ENCODE results near the gene SNAI3.

The SNAI3 gene

DNA sequence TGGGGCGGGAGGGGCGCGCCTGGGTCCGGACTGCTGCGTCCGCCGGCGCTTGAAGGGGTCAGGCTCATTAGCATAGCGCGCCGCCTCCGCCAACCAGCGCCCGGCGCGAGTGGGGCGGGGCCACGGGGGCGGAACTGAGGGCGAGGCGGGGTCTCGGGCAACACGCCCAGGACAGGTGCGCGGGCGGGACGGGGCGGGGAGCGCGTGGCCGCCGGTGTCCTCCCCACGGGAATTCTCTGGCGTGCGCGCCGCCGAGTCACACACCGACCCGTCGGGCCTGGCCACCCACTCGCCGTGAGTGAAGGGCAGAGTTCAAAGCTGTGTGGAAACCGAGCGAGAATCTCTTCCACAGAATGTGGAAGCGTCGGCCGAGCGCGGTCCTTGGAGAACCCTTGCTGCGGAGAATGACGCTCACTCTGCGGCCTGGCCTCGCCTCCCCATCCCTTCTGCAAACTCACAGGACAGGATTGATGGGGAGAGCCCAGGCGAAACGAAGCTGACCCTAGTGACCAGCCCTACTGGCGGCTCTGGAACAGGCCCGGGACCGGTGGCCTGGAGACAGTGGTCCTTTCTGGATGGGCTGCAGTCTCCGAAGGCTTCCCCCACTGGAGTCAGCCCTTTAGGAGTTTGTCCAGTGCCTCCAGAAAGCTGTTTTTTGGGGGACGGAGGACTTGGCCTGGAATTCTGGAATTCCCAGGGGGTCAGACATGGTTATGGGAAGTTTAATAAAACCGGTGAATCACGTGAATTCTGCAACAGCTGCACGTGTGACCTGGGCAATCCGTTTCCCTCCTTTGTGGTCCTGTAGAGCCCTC lies at the start of gene SNAI3:
Gene SNAI3, minus strand, starts transcription at position 69 of the 815 bp plus-strand sequence. CDS start 101 bp downstream, outside the sequence.
- DNase-seq (ENCODE audit: low read depth): no peak

DNA sequence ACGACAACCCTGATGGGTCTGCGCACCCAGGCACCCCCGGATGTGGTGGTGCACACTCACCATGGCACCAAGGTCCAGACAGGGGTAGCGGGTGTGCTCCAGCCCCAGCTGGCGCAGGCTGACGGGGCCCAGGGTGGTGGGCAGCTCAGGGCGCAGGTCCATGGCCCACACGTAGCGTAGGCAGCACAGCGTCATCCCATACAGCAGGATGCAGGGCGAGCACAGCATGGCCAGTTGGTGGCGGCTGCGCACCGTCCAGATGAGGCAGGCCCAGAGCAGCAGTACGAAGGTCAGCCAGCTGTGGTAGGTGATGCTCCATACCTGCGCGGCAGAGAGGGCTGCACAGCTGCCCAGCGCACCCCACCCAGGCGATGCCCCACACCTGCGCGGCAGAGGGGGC lies 49.8 kb upstream of the SNAI3 start:
- no peak for DNase-seq (ENCODE audit: low read depth)

DNA sequence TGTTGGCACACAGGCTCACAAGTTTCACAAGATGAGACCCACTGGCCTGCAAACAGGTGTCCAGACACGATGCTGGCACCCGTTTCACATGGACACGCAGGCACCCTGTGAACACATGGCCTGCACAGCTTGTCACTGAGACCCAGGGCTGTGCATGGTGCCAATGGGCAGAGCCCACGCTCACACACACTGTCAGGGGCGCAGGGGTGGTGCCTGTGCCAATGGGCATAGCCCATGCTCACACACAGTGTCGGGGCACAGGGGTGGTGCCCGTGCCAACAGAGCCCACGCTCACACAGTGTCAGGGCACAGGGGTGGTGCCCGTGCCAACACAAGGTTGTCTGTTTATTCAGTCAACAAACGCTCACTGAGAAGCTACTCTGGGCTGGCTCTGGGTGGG lies 49.3 kb upstream of the SNAI3 start:
- DNase-seq (ENCODE audit: low read depth): no peak

DNA sequence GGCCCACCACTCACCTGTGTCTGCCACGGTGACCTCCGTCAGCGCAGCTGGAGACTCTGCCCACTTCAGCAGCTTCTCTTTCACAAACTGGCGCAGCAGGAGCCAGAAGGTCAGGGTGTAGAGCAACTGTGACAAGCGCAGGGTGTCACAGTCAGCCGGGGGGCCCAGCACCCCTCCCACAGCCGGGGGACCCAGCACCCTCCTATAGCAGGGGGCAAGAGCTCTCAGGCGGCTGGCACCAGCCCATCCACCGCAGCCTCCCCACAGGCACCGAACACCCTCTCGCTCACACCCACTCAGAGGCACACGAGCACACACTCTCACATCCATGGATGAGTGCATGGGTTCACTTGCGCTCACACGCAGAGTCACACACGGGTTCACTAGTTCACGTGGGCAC lies 48.8 kb upstream of the SNAI3 start:
- DNase-seq (ENCODE audit: low read depth): no peak

DNA sequence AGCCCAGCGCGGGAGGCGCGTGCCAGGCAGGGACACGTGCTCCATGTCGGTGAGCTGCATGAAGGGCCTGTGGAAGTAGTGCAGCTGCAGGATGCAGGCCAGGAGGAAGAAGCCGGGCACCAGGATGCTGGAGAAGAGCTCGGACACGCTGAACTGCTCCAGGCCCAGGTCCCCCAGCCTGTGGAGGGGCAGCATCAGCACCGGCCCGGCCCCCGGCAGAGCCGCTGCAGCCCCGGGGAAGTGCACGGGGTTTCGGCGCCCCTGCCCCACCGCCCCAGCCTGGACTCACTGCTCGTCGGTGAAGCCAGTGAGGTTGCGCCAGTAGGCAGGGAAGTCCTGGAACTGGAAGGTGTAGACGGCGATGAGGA lies 48.0 kb upstream of the SNAI3 start:
- no peak for DNase-seq (ENCODE audit: low read depth)

DNA sequence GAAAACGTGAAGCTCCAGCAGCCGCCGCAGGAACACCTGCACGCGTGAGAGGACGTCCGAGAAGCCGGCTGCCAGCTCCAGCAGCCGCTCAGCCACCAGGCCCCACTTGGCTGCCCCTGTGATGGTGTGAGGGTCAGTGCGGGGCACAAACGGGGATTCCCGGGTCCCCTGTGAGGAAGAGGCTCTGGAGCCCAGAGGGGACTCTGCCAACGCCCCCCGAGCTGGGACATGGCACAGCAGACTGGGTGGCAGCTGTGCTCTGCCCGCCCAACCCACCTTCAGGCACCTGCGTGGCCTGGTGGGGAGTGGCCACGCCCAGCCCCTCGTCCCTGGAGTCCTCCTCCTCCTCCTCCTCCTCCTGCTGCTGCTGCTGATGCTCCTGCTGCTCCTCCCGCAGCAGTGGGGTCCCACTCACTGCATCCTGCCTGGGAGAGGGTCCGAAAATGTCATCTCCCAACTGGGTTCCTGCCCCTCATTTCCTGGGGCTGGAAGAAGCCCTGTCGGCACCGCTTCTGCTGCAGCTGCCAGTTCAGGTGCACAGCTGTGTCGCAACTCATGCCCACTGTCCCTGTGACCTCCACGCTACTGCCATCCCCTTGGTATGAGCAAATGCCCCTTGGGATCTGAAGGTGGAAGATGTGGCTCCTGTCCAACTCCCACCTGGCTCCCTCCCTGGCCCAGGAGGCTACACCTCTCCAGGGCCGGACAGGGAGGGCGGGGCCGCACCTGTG lies 47.5 kb upstream of the SNAI3 start:
- DNase-seq (ENCODE audit: low read depth): no peak

DNA sequence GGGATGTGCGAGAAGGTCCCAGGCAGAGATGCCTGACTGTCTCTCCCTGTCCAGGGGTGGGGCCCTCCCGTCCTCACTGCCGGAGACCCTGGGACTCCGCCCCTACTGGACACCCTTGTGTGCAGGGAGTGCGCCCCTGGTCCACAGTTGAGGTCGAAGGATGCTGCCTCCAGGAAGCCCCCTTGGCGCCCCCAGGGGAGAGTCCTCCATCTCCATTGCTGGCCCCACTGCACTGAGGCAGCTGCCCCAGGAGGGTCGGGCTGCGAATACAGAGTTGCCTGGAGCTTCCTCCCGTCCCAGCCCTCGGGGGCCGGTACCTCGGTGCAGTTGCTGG lies 46.6 kb upstream of the SNAI3 start:
- no peak for DNase-seq (ENCODE audit: low read depth)

DNA sequence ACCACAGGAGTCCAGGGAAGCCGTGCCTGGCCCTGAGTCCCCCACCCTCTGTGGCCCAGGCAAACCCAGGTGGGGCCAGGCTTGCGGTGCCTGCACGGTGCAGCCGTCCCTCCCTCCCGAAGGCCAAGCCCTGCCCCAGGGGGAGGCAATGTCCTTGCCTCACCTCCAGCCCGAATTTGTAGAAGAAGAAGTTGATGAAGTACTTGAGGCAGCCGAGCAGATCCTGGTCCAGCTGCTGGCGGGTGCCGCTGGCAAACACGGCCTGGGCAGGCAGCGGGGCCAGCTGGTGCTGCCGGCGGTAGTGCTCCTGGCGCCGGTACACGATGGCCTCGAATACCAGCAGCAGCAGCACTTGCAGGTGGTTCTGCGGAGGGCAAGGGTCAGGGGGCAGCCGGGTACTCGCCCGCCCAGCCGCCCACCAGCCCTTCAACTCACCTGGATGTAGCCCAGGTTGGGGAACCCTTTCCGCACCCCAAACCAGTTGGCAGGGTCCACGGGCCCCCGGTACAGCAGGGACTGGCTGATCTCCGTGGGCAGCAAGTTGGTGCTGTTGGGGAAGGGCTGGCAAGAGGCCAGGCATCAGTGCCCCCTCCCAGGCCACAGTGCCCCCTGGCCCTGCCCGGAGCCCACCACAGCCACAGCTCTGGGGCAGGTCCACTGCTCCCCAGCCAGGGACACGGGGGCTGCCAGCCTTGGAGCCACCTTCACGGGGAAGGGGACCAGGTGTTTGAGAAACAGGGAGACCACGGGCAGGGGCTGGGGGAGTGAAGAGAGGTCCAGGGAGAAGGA lies 46.1 kb upstream of the SNAI3 start:
- no peak for DNase-seq (ENCODE audit: low read depth)

DNA sequence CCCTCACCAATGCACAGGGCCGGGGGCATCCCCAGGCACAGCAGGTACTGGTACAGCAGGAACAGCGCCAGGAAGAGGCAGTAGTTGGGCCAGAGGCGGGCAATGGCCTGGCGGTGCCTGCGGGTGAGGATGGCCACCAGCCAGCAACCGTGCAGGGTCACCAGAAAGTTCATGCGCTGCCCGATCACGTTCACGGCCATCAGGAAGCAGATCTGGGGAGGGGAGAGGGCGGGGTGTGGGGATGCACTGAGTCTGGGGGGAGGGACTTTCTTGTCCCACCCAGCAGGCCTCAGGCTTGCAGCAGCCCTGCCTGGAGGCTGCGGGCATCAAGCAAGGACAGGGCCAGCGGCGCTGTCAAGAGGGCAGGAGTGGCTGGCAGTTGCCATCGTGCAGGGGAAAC lies 45.4 kb upstream of the SNAI3 start:
- DNase-seq (ENCODE audit: low read depth): no peak

DNA sequence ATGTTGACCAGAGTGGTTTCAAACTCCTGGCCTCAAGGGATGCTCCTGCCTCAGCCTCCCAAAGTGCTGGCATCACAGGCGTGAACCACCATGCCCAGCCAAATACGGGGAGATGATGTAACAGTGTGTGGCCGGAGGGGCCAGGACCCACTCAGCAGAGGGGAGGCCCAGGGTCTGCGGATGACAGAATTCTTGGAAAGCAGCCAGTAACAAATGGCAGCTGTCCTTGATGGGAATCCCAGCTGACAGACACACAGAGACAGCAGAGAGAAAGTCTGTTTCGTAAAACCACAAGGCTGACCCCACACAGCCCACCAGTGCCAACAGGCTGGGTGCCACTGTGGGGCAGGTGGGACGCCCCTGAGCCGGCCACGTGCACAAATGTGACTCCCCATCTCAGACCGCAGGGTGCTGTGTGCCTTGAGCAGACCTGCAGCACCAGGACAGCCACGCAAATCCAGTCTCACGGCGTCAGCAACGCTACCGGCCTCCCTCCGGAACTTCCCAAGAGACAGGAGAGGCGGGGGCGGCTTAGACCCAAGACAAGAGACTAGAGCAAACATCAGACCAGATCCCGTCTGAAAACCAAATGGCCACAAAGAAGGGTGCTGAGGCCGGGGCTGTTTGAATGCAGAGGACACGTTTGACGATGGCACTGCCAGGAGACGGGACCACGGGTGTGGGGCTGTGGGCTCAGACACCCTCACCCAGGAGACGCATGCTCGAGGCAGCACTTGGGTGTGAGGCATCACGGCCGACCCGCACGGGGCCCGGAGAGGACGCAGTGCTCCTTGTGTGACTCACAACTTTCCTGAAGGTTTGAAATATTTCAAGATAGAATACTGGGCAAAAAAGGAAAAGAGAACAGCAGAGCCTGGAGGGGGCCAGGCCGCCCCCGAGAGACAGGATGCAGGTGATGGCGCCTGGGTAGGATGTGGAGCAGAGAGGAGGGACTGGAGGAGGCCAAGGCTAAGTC lies 44.6 kb upstream of the SNAI3 start:
- no peak for DNase-seq (ENCODE audit: low read depth)

DNA sequence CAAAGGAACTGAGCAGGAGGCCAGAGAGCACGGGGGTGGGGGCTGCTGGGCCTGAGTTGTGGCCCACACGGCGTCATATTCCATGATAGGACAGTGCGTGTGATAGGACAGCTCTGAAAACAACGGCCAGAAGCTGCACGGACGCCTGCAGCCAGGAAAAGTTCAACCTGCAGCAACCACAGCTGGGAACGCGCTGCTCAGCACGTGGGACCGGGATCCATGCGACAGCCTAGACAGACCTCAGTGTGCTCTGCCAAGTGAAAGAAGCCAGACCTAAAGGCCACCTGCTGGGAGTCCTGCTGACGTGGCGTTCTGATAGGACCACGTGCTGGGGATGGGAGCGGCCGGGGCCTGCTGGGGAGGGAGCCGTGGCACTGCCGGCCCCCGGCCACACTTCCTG lies 41.6 kb upstream of the SNAI3 start:
- no peak for DNase-seq (ENCODE audit: low read depth)

DNA sequence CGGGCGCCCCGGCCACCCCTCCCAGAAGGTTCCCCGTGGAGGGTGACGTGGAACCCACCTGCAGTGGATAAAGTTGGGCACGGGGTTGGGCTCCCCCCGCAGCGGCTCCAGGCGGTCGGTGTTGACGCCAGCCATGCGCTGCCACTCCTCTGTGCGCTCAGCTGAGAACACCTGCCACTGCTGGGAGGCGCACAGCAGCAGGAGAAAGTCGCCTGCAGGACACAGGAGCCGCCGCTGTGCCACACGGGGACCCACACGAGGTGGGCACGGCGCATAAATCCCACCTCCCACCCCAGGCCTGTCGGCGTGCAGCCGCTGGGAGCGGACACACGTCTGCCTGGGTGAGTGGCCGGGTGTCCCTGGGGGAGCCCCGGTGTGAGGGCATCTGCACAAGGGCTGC lies 40.7 kb upstream of the SNAI3 start:
- no peak for DNase-seq (ENCODE audit: low read depth)

DNA sequence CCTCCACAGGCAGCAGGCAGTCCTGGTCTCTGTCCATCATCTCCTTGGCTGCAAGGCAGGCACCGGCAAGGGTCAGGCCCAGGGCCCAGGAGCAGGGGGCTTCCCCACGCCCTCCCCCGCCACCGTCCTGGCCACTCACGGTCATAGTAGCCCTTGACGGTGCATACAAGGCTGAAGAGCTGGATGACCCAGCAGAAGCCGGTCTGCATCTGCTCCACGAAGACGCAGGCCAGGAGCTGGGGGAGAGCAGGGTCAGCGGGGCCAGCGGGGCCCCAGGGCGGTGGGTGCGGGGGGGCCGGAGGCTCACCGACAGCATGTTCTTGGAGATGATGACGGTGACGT lies 40.1 kb upstream of the SNAI3 start:
- DNase-seq (ENCODE audit: low read depth): no peak

DNA sequence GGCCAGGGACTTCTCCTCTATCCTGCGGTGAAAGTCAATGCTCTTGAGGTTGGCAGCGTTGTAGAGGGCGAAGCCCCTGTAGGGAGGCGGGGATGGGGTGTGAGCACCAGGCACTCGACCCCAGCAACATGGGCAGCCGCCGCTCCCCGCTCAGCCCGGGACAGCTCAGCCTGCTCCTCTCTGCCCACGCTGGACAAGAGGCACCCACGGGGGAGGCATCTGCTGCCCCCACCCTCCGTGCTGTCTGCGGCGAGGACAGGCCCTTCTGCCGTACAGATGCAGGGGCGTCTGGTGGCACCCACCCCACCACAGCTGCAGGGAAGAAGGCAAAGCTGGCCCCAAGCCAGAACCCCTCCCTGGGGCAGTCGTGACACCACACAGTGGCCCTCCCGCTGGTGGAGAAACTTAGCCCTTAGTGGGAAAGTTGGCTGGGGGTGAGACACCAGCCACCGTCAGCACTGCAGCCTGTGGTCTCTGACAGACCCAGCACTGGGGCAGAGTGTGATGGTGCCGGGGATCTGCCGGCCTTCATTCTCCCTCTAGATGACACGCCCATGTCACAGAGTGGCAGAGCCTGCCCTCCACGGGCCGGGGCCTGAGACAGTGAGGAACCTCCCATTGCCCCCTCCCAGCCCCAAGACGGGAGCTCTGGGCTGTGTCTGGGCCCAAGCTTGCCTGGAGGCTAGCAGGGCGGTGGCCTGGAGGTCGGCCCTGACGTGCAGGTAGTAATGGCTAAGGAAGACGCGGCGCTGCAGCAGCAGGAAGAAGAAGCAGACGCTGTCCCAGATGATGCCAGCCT lies 39.5 kb upstream of the SNAI3 start:
- DNase-seq (ENCODE audit: low read depth): no peak

DNA sequence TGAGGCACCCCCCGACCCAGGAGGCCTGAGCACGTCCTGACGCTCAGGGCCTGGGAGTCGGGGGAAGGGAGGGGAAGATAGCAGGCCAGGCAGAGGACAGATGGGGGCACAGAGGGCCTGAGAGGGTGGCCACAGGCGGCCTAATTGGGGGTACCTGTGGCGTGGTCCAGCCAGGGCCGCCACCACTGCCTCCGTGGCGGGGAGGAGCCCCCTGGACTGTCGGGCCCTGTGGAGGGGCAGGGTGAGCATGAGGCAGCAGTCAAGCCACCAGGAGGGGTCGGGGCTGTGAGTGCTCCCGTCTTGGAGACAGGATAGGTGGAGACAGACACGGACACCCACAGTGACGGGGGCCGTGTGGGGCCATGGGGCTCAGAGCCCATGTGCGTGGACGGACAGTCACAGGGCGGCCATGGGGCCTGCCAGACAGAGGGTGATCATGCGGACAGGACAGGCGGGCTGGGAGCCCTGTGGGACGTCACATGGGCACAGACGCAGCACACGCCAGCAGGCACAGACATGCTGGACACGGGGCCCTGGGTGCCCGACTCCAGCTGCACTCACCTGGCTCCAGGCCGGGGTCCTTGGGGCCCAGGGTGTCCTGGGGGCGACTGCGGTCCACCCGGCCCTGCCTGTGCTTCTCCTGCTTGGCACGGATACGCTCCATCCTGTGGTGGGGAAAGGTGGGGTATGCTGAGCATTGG lies 38.7 kb upstream of the SNAI3 start:
- DNase-seq (ENCODE audit: low read depth): no peak

DNA sequence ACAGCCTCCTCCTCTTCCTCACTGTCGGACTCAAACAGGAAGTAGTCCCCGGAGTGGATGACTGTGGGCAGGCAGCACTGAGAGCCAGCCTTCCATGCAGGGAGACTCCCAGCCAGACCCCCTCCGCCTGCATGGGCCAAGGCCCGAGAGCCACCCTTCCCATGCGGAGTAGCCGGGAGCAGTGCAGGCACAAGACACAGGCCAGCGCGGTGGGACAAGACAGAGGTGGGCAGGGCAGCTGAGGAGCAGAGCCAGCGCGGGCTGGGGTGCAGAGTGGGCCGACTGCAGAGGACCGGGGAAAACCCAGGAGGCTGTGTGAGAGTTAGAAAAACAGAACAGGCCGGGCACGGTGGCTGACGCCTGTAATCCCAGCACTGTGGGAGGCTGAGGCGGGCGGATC lies 37.6 kb upstream of the SNAI3 start:
- no peak for DNase-seq (ENCODE audit: low read depth)

DNA sequence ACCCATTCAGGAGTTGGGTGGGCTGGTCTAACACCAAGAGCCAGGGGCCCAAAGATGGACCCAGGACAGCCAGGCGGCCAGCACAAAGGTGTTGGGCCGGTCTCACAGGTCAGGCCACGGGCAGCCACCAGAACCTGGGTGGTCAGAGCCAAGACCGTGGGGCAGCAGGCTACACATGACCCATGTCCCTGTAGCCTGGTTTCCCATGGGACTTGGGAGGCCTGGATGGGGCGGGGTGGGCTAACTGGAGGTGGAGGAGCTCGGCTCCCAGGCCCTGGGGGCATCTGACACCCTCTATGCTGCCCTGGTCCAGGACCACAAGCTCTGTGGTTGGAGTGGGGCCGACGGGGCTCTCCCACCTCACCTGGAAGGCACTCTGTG lies 37.2 kb upstream of the SNAI3 start:
- no peak for DNase-seq (ENCODE audit: low read depth)

DNA sequence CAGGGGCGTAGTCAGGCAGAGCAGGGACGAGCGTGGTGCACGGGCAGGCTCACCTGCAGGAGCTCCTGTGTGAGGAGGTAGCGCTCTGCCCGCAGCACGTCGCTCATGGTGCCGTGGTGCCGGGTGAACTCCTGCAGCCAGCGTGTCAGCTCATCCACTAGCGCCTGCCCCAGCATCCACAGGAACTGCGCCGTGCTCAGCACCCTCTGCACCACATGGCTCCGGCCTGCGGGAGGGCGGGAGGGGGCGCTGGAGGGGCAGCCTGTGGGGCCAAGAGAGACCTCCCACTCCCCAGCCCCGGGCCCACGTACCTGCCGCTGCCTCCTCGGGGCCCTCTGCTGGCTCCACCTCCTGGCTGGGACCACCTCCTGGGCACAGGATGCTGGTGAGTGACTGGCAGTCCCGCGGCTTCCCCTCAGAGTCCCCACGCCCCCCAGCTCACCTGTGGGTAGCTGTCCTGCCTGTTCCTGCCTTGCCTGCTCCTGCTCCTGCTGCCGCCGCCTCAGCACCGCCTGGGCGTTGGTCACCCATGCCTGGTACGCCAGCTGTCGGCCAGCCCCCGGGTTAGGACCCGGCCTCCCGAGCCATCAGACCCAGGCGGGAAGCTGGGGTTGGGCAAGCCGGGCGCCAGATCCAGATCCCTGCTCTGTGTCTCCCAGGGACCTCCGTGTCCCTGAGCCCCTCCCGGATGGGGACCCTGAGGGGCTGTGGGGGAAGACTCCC lies 36.6 kb upstream of the SNAI3 start:
- no peak for DNase-seq (ENCODE audit: low read depth)

DNA sequence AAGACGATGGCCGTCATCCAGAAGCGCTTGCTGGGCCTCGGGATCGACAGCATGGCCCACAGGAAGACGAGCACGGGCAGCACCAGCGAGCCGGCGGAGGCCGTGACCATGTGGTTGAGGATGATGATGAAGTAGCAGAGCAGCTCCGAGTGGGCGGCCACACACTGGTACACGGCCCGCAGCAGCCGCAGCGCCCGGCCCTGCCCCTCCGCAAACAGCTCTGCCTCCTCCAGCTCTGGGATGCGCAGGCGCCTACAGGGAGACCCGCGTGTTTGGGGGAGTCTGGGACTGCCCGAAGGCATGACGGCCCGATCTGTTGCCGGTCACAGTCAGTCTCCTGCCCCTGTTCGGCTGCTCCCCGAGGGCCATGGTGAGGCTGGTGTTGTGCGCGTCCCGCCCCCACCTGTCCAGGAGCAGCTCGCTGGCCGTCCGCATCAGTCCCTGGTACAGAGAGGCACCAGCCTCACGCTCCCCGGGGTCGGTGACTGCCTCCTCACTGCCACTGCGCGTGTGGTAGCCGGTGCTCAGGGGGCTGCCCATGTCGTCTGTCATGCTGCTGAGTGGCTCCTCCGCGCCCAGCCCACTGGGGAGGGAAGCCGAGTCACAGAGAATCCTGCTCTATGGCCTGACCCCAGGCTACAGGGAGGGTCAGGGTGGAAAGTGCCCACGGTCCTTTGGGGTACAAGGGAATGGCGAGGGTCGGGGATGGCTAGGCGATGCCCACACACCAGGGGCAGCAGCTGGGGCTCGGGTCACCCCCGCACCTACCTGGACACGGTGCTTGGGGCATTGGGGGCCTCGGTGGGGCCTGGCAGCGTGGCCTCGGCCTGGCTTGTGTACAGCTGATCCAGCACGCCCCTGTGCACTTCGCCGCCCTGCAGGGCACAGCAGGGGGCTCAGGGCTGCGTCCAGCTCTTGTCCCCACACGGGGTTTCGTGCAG lies 35.8 kb upstream of the SNAI3 start:
- no peak for DNase-seq (ENCODE audit: low read depth)

Data from fibroblast of the conjunctiva (primary cell).